Uterus (tissue), 2 donors: ENCODE measurements around the gene STAB1.

ENCODE experiments used
- CTCF ChIP-seq, 4 experiments: fragments of 200-600 bp in 2 of 4; fragments of 450-650 bp in 2 of 4; sonication (generic) in 2 of 4; IDR thresholded peaks; one replicate each; pipeline ENCODE4 v1.5.1; 2016 to 2019; ENCODE audit warnings: antibody characterized with exemption in 4 of 4, mild to moderate bottlenecking in 2 of 4, moderate library complexity in 1 of 4
- POLR2A ChIP-seq, 2 donors: fragments of 450-650 bp; IDR thresholded peaks; one replicate each; pipeline ENCODE4 v1.6.1; 2016; ENCODE audit warnings: antibody characterized with exemption in 2 of 2, mild to moderate bottlenecking in 1 of 2, moderate library complexity in 1 of 2

DNA sequence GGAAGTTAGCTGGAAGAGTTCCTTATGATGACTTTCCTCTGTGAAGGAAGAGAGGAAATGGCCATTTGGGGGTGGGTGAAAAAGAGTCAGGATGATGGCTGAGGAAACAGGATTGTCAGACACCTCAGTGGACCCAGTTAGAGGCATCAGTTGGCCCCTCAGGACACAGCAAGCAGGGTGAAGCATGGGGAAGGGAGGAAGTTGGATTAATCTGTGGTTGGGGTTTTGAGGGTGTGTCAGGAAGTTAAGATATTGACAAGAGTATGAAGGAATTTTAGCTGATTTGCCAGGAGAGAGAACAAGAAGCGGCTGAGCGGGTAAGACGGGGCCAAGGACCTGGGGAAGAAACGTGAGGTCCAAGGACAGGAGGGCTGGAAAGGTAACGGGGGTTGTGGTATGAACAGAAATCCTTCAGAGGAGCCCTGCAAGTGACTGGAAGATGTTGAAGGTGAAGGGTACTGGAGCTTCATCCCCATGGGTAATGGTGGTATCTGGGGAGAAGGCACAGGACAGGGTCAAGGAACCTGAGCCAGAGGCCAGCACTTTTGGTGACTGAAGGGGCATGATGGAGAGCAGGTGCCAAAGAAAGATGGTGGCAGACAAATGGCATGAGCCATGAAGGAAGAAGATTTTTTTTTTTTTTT is 44.0 kb downstream of the STAB1 start:
- TF ChIP-seq CTCF (IDR thresholded peaks at IDR 0.05) (no peak), POLR2A (IDR thresholded peaks at IDR 0.05) (no peak)
